Thoracic aorta (tissue), 2 donors: ENCODE data around the gene SEMA4G. TPM values are rescaled to one million over a fixed set of nuclear protein-coding genes. Genes with fewer than 3 reads are reported as not detected.

ENCODE experiments used
- ATAC-seq: fragments of 150-250 bp; one replicate; pipeline ENCODE4 v1.8.0; 2017; ENCODE audit warnings: low read depth; ENCODE audit not compliant: insufficient number of reproducible peaks, low FRiP score
- DNase-seq: peaks from one replicate; pipeline ENCODE4 v3.0.0-alpha.2; 2020; ENCODE audit warnings: low spot score
- H3K27ac ChIP-seq, 2 donors: fragments of 200-600 bp; sonication (generic); 1 replicate in 1 of 2; 2 replicates in 1 of 2; pipeline ENCODE4 v1.5.1; 2016; ENCODE audit warnings: mild to moderate bottlenecking in 2 of 2, moderate library complexity in 2 of 2
- H3K27me3 ChIP-seq: fragments of 200-600 bp; sonication (generic); replicated peaks from 2 replicates; pipeline ENCODE4 v1.6.0; 2016; ENCODE audit warnings: mild to moderate bottlenecking; ENCODE audit not compliant: insufficient read depth
- H3K36me3 ChIP-seq: fragments of 200-600 bp; sonication (generic); one replicate; pipeline ENCODE4 v1.5.1; 2016
- H3K4me1 ChIP-seq, 2 donors: fragments of 200-600 bp; sonication (generic); 1 replicate in 1 of 2; 2 replicates in 1 of 2; pipeline versions ENCODE4 v1.5.1 to v1.6.0; 2016; ENCODE audit warnings: low read depth in 2 of 2, mild to moderate bottlenecking in 1 of 2; ENCODE audit not compliant: control insufficient read depth in 1 of 2
- H3K4me3 ChIP-seq: fragments of 200-600 bp; sonication (generic); 2 replicates; pipeline ENCODE4 v1.5.1; 2016; ENCODE audit warnings: mild to moderate bottlenecking
- H3K9me3 ChIP-seq: fragments of 200-600 bp; sonication (generic); 2 replicates; pipeline ENCODE4 v1.5.1; 2016
- total RNA-seq, 2 donors: library from RNA; depleted of rRNA; stranded (reverse); fragments of >200 nt; gene quantifications; one replicate each; pipeline versions ENCODE4 v1.1.0 to v1.2.3, GENCODE V29; 2016
- TF ChIP-seq, protein P1 (sequence below): fragments of 200-600 bp; sonication (generic); IDR thresholded peaks from one replicate; pipeline ENCODE4 v1.5.1; 2019; ENCODE audit warnings: antibody characterized with exemption

SEMA4G gene
- total RNA-seq, 2 donors from 2014 or later: 3.5 to 4.3 TPM

DNA sequence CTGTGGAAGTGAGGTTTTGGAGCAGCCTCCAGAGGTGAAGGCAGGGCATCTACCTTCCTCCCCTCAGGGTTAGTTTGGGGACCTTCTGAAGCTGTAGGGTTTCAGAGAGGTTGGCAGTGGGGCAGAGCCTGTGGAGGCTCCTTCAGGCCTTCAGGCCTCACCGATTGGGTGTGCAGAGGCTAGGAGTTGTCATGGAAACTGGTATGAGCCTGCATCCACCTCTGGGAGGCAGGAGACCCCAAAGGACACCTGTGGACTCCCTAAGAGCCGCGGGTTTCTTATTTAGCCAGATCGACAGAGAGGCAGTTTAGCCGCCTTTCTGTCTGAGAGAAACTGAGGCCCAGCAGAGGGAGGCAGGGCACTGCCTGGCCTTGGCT lies 32.3 kb downstream of the SEMA4G start:
- H3K27ac ChIP-seq: peak overlapping the region; percentile 97 to 98
- no peak for DNase-seq
- peak overlapping the region; percentile 87 for H3K4me3 ChIP-seq
- TF ChIP-seq, protein P1, sequence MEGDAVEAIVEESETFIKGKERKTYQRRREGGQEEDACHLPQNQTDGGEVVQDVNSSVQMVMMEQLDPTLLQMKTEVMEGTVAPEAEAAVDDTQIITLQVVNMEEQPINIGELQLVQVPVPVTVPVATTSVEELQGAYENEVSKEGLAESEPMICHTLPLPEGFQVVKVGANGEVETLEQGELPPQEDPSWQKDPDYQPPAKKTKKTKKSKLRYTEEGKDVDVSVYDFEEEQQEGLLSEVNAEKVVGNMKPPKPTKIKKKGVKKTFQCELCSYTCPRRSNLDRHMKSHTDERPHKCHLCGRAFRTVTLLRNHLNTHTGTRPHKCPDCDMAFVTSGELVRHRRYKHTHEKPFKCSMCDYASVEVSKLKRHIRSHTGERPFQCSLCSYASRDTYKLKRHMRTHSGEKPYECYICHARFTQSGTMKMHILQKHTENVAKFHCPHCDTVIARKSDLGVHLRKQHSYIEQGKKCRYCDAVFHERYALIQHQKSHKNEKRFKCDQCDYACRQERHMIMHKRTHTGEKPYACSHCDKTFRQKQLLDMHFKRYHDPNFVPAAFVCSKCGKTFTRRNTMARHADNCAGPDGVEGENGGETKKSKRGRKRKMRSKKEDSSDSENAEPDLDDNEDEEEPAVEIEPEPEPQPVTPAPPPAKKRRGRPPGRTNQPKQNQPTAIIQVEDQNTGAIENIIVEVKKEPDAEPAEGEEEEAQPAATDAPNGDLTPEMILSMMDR: no peak
- no peaks in the 10 kb centered on the region for H3K9me3 ChIP-seq
- peaks cover 19% of the 10 kb centered on the region for H3K36me3 ChIP-seq
- ATAC-seq: no peak
- H3K4me1 ChIP-seq: peaks cover 17 to 50% of the 10 kb centered on the region in 2 donors
- no peaks in the 10 kb centered on the region for H3K27me3 ChIP-seq

DNA sequence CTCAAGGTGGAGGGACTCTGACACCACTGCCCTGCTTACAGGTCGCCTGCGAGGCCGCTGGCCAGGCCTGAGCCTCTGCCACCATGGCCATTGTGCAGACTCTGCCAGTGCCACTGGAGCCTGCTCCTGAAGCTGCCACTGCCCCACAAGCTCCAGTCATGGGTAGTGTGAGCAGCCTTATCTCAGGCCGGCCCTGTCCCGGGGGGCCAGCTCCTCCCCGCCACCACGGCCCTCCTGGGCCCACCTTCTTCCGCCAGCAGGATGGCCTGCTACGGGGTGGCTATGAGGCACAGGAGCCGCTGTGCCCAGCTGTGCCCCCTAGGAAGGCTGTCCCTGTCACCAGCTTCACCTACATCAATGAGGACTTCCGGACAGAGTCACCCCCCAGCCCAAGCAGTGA lies 33.2 kb downstream of the SEMA4G start:
- Histone ChIP-seq H3K4me1 (peaks cover 15 to 47% of the 10 kb centered on the region in 2 donors), H3K27me3 (no peaks in the 10 kb centered on the region), H3K4me3 (no peak overlapping the region), H3K27ac (peak overlapping the region; percentile 97 to 98), H3K36me3 (peaks cover 19% of the 10 kb centered on the region), H3K9me3 (no peaks in the 10 kb centered on the region)
- no peak for DNase-seq
- ATAC-seq: no peak
- TF ChIP-seq, protein P1: no peak

GRCh38 chr10:101003639-101004206 lies 34.4 kb downstream of the SEMA4G start:
- peaks cover 15 to 52% of the 10 kb centered on the region in 2 donors for H3K4me1 ChIP-seq

GRCh38 chr10:101005361-101005760 lies 36.1 kb downstream of the SEMA4G start:
- ATAC-seq: no peak
- Histone ChIP-seq H3K4me1 (peaks cover 15 to 52% of the 10 kb centered on the region in 2 donors), H3K27ac (no peak overlapping the region), H3K4me3 (no peak overlapping the region), H3K36me3 (peaks cover 19% of the 10 kb centered on the region), H3K9me3 (no peaks in the 10 kb centered on the region), H3K27me3 (no peaks in the 10 kb centered on the region)
- TF ChIP-seq, protein P1: no peak
- no peak for DNase-seq

More at GRCh38 chr10:101003639-101004206, 34.4 kb downstream of the SEMA4G start:
- Histone ChIP-seq H3K36me3 (peaks cover 19% of the 10 kb centered on the region), H3K27me3 (no peaks in the 10 kb centered on the region), H3K27ac (peak overlapping the region in 1 of 2 donors; percentile 98), H3K9me3 (no peaks in the 10 kb centered on the region), H3K4me3 (no peak overlapping the region)
- no peak for ATAC-seq
- TF ChIP-seq, protein P1: no peak
- no peak for DNase-seq

- peaks cover 19% of the 10 kb centered on the region for H3K36me3 ChIP-seq
- no peaks in the 10 kb centered on the region for H3K27me3 ChIP-seq
- H3K4me3 ChIP-seq: no peak overlapping the region
- H3K9me3 ChIP-seq: no peaks in the 10 kb centered on the region
- no peak overlapping the region for H3K27ac ChIP-seq
- ATAC-seq (no peak), DNase-seq (no peak)
- TF ChIP-seq, protein P1: no peak
- peaks cover 10 to 46% of the 10 kb centered on the region in 2 donors for H3K4me1 ChIP-seq
Observed at GRCh38 chr10:101005869-101006567, 36.7 kb downstream of the SEMA4G start.
